Activated CD8-positive, alpha-beta T cell treated with anti-CD3 and anti-CD28 coated beads for 36 hours (primary cell): Measurements from ENCODE around the gene PPP1R9B. TPM values are rescaled to one million over a fixed set of nuclear protein-coding genes. Genes with fewer than 3 reads are reported as not detected.

Experiments
- ATAC-seq: fragments of 200-7000 bp; cut with Tn5 transposase; one replicate; pipeline ENCODE4 v1.10.0; 2021; ENCODE audit warnings: mild to moderate bottlenecking, moderate library complexity
- CTCF ChIA-PET: fragments of 350-600 bp; sonication (Branson Sonifier 250); formaldehyde crosslinking; loops from one replicate; lab custom pipeline; 2021; ENCODE audit warnings: antibody characterized with exemption; lab: Charles Lee
- POLR2A ChIA-PET: fragments of 350-600 bp; sonication (Branson Sonifier 250); formaldehyde crosslinking; loops from one replicate; lab custom pipeline; 2021; ENCODE audit warnings: antibody characterized with exemption; lab: Charles Lee
- DNase-seq: peaks from one replicate; pipeline ENCODE4 v3.0.0-alpha.2; 2020
- H3K27ac Mint-ChIP-seq: one replicate; pipeline ENCODE4 v1.8.0; 2021; ENCODE audit warnings: mild to moderate bottlenecking, mixed read lengths
- H3K27me3 Mint-ChIP-seq: one replicate; pipeline ENCODE4 v1.8.0; 2021; ENCODE audit warnings: mixed read lengths
- H3K36me3 Mint-ChIP-seq: one replicate; pipeline ENCODE4 v1.8.0; 2021; ENCODE audit warnings: low read depth, mixed read lengths
- H3K4me1 Mint-ChIP-seq: one replicate; pipeline ENCODE4 v1.8.0; 2021; ENCODE audit warnings: low read depth, mixed read lengths
- H3K4me3 Mint-ChIP-seq: one replicate; pipeline ENCODE4 v1.8.0; 2021; ENCODE audit warnings: mild to moderate bottlenecking, moderate library complexity, mixed read lengths
- H3K9me3 Mint-ChIP-seq: one replicate; pipeline ENCODE4 v1.8.0; 2021; ENCODE audit warnings: mixed read lengths
- CTCF ChIP-seq: fragments of 200-600 bp; IDR thresholded peaks from one replicate; pipeline ENCODE4 v1.8.0; 2022; ENCODE audit warnings: antibody characterized with exemption, mild to moderate bottlenecking
- intact Hi-C: fragments of 100-400 bp; cut with micrococcal nuclease; formaldehyde crosslinking; loops from one replicate; pipeline ENCODE4 v1.10.0; 2022
- total RNA-seq, 2 experiments: library from RNA; stranded (reverse); gene quantifications; one replicate each; pipeline ENCODE4 v1.2.3, GENCODE V29; 2021

PPP1R9B gene
- total RNA-seq, 2 experiments from 2014 or later, result 52.4 to 56.4 TPM

- Mint-ChIP-seq H3K27me3 (no peaks in the 10 kb centered on the region), H3K36me3 (no peaks in the 10 kb centered on the region), H3K27ac (peak overlapping the region; percentile 97), H3K9me3 (no peaks in the 10 kb centered on the region), H3K4me3 (peak overlapping the region; percentile 65), H3K4me1 (peaks cover 44% of the 10 kb centered on the region)
- ATAC-seq, result peak; percentile 92
- ChIA-PET POLR2A (interaction anchor here (0.8 to 2.8 kb wide), 12 partner anchors 12 to 185 kb away, joined by 3 to 64 read pairs (median 4); partner anchors contain the start of genes PPP1R9B and XYLT2), CTCF (interaction anchor here (0.8 to 2.8 kb wide), 27 partner anchors 9 to 236 kb away, joined by 3 to 102 read pairs (median 5); partner anchors contain the start of genes COL1A1, LRRC59, PDK2 and PPP1R9B)
- peak; percentile 96 for DNase-seq
- intact Hi-C loops, result loop anchor here (10.0 kb wide), 1 partner anchor 46 kb away; no protein-coding TSS in a partner anchor
- peak; percentile 84 for TF ChIP-seq CTCF
These were observed 10.8 kb upstream of the PPP1R9B start for GRCh38 chr17:50161023-50161910.

- H3K27ac Mint-ChIP-seq, result no peak overlapping the region
- ChIA-PET POLR2A (interaction anchor here (1.6 kb wide), 1 partner anchor 10 kb away, joined by 5 read pairs; no protein-coding TSS in a partner anchor), CTCF (interaction anchor here (0.8 to 2.2 kb wide), 6 partner anchors 8 to 64 kb away, joined by 3 to 10 read pairs (median 6); partner anchors contain the start of gene PPP1R9B)
- TF ChIP-seq CTCF, result no peak
- H3K27me3 Mint-ChIP-seq, result no peaks in the 10 kb centered on the region
- ATAC-seq (no peak), DNase-seq (no peak)
- intact Hi-C loops, result no loop called here
- no peak overlapping the region for H3K4me3 Mint-ChIP-seq
- H3K4me1 Mint-ChIP-seq, result peaks cover 46% of the 10 kb centered on the region
- H3K9me3 Mint-ChIP-seq, result no peaks in the 10 kb centered on the region
- no peaks in the 10 kb centered on the region for H3K36me3 Mint-ChIP-seq
These were observed 7.4 kb upstream of the PPP1R9B start for GRCh38 chr17:50157891-50158290.

- Mint-ChIP-seq H3K4me1 (peaks cover 36% of the 10 kb centered on the region), H3K27ac (no peak overlapping the region), H3K4me3 (no peak overlapping the region), H3K9me3 (no peaks in the 10 kb centered on the region), H3K36me3 (no peaks in the 10 kb centered on the region), H3K27me3 (no peaks in the 10 kb centered on the region)
- no peak for ATAC-seq
- ChIA-PET POLR2A (no interaction called here), CTCF (interaction anchor here (1.2 to 9.6 kb wide), 5 partner anchors 15 to 62 kb away, joined by 3 to 49 read pairs (median 4); partner anchors contain the start of gene PDK2)
- intact Hi-C loops, result no loop called here
- TF ChIP-seq CTCF, result no peak
- DNase-seq, result no peak
These were observed 4.8 kb upstream of the PPP1R9B start for GRCh38 chr17:50155115-50155819.

GRCh38 chr17:50154604-50155003, 4.1 kb upstream of the PPP1R9B start:
- no peak overlapping the region for H3K4me3 Mint-ChIP-seq
- intact Hi-C loops, result no loop called here
- peak overlapping the region; percentile 21 for H3K27ac Mint-ChIP-seq
- POLR2A ChIA-PET, result no interaction called here
- ATAC-seq (no peak), DNase-seq (peak; percentile 55)
- H3K27me3 Mint-ChIP-seq, result no peaks in the 10 kb centered on the region
- H3K4me1 Mint-ChIP-seq, result peaks cover 36% of the 10 kb centered on the region
- H3K36me3 Mint-ChIP-seq, result no peaks in the 10 kb centered on the region
- no peaks in the 10 kb centered on the region for H3K9me3 Mint-ChIP-seq
- CTCF ChIA-PET, result interaction anchor here (0.9 to 9.6 kb wide), 3 partner anchors 14 to 61 kb away, joined by 3 to 49 read pairs (median 14); partner anchors contain the start of gene PDK2
- no peak for TF ChIP-seq CTCF
